HEK293 (cell line): ENCODE results near the gene USP51.
"Not testable (repeated sequence)": the region's sequence is repeated elsewhere in the genome, so short reads cannot be mapped to it uniquely, and the experiment has no call there.

ENCODE experiments used
- CTCF ChIP-seq: fragments of 450-650 bp; formaldehyde crosslinking; IDR thresholded peaks from 2 replicates; pipeline ENCODE4 v1.5.1; 2016; ENCODE audit warnings: missing biosample characterization, missing genetic modification characterization
- SCRT2 ChIP-seq: fragments of 450-650 bp; formaldehyde crosslinking; IDR thresholded peaks from 2 replicates; pipeline ENCODE4 v1.5.1; 2016; ENCODE audit warnings: missing biosample characterization, missing genetic modification characterization
- TCF7L2 ChIP-seq: IDR thresholded peaks from 2 replicates; pipeline ENCODE4 v1.6.1; 2011; ENCODE audit warnings: low read depth, mild to moderate bottlenecking, inconsistent platforms, low read length, moderate library complexity, borderline replicate concordance
- ZBTB11 ChIP-seq: fragments of 450-650 bp; formaldehyde crosslinking; conservative IDR thresholded peaks from 2 replicates; pipeline ENCODE4 v1.5.1; 2016; ENCODE audit warnings: low read depth, missing biosample characterization, missing genetic modification characterization
- ZBTB8A ChIP-seq: fragments of 450-650 bp; formaldehyde crosslinking; IDR thresholded peaks from 2 replicates; pipeline ENCODE4 v1.5.1; 2016; ENCODE audit warnings: missing biosample characterization, missing genetic modification characterization
- ZNF16 ChIP-seq: fragments of 450-650 bp; formaldehyde crosslinking; IDR thresholded peaks from 2 replicates; pipeline ENCODE4 v1.5.1; 2016; ENCODE audit warnings: low read depth, missing biosample characterization, missing genetic modification characterization
- ZNF280C ChIP-seq: fragments of 450-650 bp; formaldehyde crosslinking; IDR thresholded peaks from 2 replicates; pipeline ENCODE4 v1.5.1; 2016; ENCODE audit warnings: missing biosample characterization, missing genetic modification characterization
- ZNF280D ChIP-seq: fragments of 450-650 bp; formaldehyde crosslinking; IDR thresholded peaks from 2 replicates; pipeline ENCODE4 v1.5.1; 2016; ENCODE audit warnings: missing biosample characterization, missing genetic modification characterization
- ZNF362 ChIP-seq: fragments of 450-650 bp; formaldehyde crosslinking; IDR thresholded peaks from 2 replicates; pipeline ENCODE4 v1.5.1; 2016; ENCODE audit warnings: missing biosample characterization, missing genetic modification characterization
- ZNF560 ChIP-seq: fragments of 450-650 bp; formaldehyde crosslinking; IDR thresholded peaks from 2 replicates; pipeline ENCODE4 v1.5.1; 2017; ENCODE audit warnings: missing biosample characterization, missing genetic modification characterization, borderline replicate concordance
- ZNF639 ChIP-seq: fragments of 450-650 bp; formaldehyde crosslinking; IDR thresholded peaks from 2 replicates; pipeline ENCODE4 v1.5.1; 2016; ENCODE audit warnings: missing biosample characterization, missing genetic modification characterization
- ZNF660 ChIP-seq: fragments of 450-650 bp; IDR thresholded peaks from 2 replicates; pipeline ENCODE4 v1.5.1; 2018; ENCODE audit warnings: missing biosample characterization, mild to moderate bottlenecking, missing genetic modification characterization
- ZNF830 ChIP-seq: fragments of 450-650 bp; IDR thresholded peaks from 2 replicates; pipeline ENCODE4 v1.5.0; 2018; ENCODE audit warnings: missing biosample characterization, missing genetic modification characterization, low read depth, mild to moderate bottlenecking, moderate library complexity
- ZSCAN5A ChIP-seq: fragments of 450-650 bp; formaldehyde crosslinking; IDR thresholded peaks from 2 replicates; pipeline ENCODE4 v1.5.1; 2016; ENCODE audit warnings: missing biosample characterization, missing genetic modification characterization

GRCh38 chrX:55507010-55507409 lies 17.4 kb upstream of the USP51 start:
- not testable (repeated sequence) for TF ChIP-seq CTCF (tag by site-specific recombination); TCF7L2; ZNF280D (tag by site-specific recombination); ZNF830 (tag by site-specific recombination); SCRT2 (tag by site-specific recombination); ZBTB8A; ZNF639 (tag by site-specific recombination); ZNF280C; ZNF362 (tag by site-specific recombination); ZNF16; ZBTB11 (tag by site-specific recombination); ZSCAN5A (tag by site-specific recombination); ZNF560 (tag by site-specific recombination); ZNF660
